Measurements from ENCODE around the gene GBF1. TPM values are rescaled to one million over a fixed set of nuclear protein-coding genes. Genes with fewer than 3 reads are reported as not detected.

GBF1 gene
- total RNA-seq, 4 donors from 2014 or later, result 32.0 to 54.7 (median 39.4) TPM

- Histone ChIP-seq H3K27me3 (no peaks in the 10 kb centered on the region), H3K4me3 (no peak overlapping the region), H3K27ac (no peak overlapping the region), H3K36me3 (peaks cover 0 to 24% of the 10 kb centered on the region in 2 donors), H3K9me3 (no peaks in the 10 kb centered on the region), H3K4me1 (peaks cover 0 to 36% (median 19%) of the 10 kb centered on the region in 3 donors)
- no peak for ATAC-seq
- WGBS, 2 donors (ENCODE audit: low coverage in 1 of 2), result 69 to 76% methylated on average over 7 of the region's 7 CpGs
- TF ChIP-seq POLR2A (IDR thresholded peaks at IDR 0.05), result no peak
Observed at GRCh38 chr10:102426803-102427287, 181.5 kb downstream of the GBF1 start.

- WGBS, 2 donors (ENCODE audit: low coverage in 1 of 2), result 78 to 90% methylated on average over 2 to 5 of the region's 8 CpGs
- Histone ChIP-seq H3K4me3 (no peak overlapping the region), H3K9me3 (no peaks in the 10 kb centered on the region), H3K27me3 (peaks cover 11% of the 10 kb centered on the region), H3K27ac (no peak overlapping the region), H3K36me3 (peaks cover 0 to 6% of the 10 kb centered on the region in 2 donors), H3K4me1 (peaks cover 0 to 26% (median 6%) of the 10 kb centered on the region in 3 donors)
- TF ChIP-seq EP300 (IDR thresholded peaks at IDR 0.05) (no peak), POLR2AphosphoS5 (IDR thresholded peaks at IDR 0.05) (no peak), POLR2A (IDR thresholded peaks at IDR 0.05) (no peak), CTCF (IDR thresholded peaks at IDR 0.05) (no peak)
- no peak for ATAC-seq
Observed at GRCh38 chr10:102429468-102429867, 184.1 kb downstream of the GBF1 start.

GRCh38 chr10:102431452-102432124 is 186.3 kb downstream of the GBF1 start:
- WGBS, 2 donors (ENCODE audit: low coverage in 1 of 2), result 25 to 44% methylated on average over 1 to 2 of the region's 4 CpGs

More at GRCh38 chr10:102431452-102432124, 186.3 kb downstream of the GBF1 start:
- Histone ChIP-seq H3K27ac (peak overlapping the region in 3 of 4 donors; percentile 84 to 88 (median 85)), H3K36me3 (no peaks in the 10 kb centered on the region), H3K27me3 (peaks cover 32% of the 10 kb centered on the region), H3K4me3 (peak overlapping the region; percentile 73 to 94), H3K4me1 (peaks cover 0 to 40% (median 6%) of the 10 kb centered on the region in 3 donors), H3K9me3 (no peaks in the 10 kb centered on the region)
- TF ChIP-seq EP300 (IDR thresholded peaks at IDR 0.05) (no peak), POLR2A (IDR thresholded peaks at IDR 0.05) (no peak), POLR2AphosphoS5 (IDR thresholded peaks at IDR 0.05) (no peak), CTCF (IDR thresholded peaks at IDR 0.05) (no peak)
- ATAC-seq, result peak; percentile 9

Other genes starting within 250 kb of the GBF1 start
- gene ARMH3, start 189.4 kb upstream of the GBF1 start, total RNA-seq, result 10 to 100 TPM; 12.4 to 17.2 (median 14.9) TPM
- 10 to 100 TPM; 24.1 to 36.2 (median 27.1) TPM for gene HPS6, start 180.2 kb upstream of the GBF1 start, total RNA-seq
- 10 to 100 TPM; 43.7 to 92.0 (median 60.4) TPM for gene LDB1, start 125.2 kb upstream of the GBF1 start, total RNA-seq
- 10 to 100 TPM; 13.4 to 31.4 (median 17.8) TPM for gene PPRC1, start 112.5 kb upstream of the GBF1 start, total RNA-seq
- 10 to 100 TPM; 52.9 to 66.5 (median 57.2) TPM for gene NOLC1, start 93.1 kb upstream of the GBF1 start, total RNA-seq
- gene ELOVL3, start 19.2 kb upstream of the GBF1 start, total RNA-seq, result under 1 TPM in 1 of 4 donors, not detected in 3; 0.81 TPM
- under 1 TPM in 1 of 4 donors, not detected in 3; 0.30 TPM for gene PITX3, start 4.0 kb upstream of the GBF1 start, total RNA-seq
- 10 to 100 TPM; 20.5 to 31.6 (median 24.8) TPM for gene NFKB2, start 150.2 kb downstream of the GBF1 start, total RNA-seq
- 100 to 1,000 TPM in 1 of 4 donors, 10 to 100 TPM in 3; 28.6 to 195 (median 41.4) TPM for gene PSD, start 173.3 kb downstream of the GBF1 start, total RNA-seq
- 10 to 100 TPM; 18.6 to 41.9 (median 26.1) TPM for gene FBXL15, start 175.3 kb downstream of the GBF1 start, total RNA-seq
- gene CUEDC2, start 187.0 kb downstream of the GBF1 start, total RNA-seq, result 10 to 100 TPM; 61.4 to 84.3 (median 67.5) TPM
- gene C10orf95, start 206.0 kb downstream of the GBF1 start, total RNA-seq, result not detected

Data from gastroesophageal sphincter (tissue), 4 donors.